Left lung (tissue), 10 donors: ENCODE measurements around the gene CHRFAM7A. TPM values are rescaled to one million over a fixed set of nuclear protein-coding genes. Genes with fewer than 3 reads are reported as not detected.
"Not testable (repeated sequence)": the region's sequence is repeated elsewhere in the genome, so short reads cannot be mapped to it uniquely, and the experiment has no call there.

Source experiments
- ATAC-seq: fragments of 200-7000 bp; cut with Tn5 transposase; one replicate; pipeline ENCODE4 v1.9.1; 2020; ENCODE audit warnings: moderate library complexity
- DNase-seq, 4 donors: peaks; one replicate each; pipeline ENCODE4 v3.0.0-alpha.2; 2013 to 2020
- H3K27ac ChIP-seq, 2 donors: fragments of 200-600 bp; sonication (generic) in 1 of 2; one replicate each; pipeline versions ENCODE4 v1.5.0 to v1.8.0; 2020 to 2021
- H3K27me3 ChIP-seq, 2 donors: fragments of 200-600 bp; sonication (generic) in 1 of 2; one replicate each; pipeline versions ENCODE4 v1.5.0 to v1.8.0; 2020 to 2021
- H3K36me3 ChIP-seq, 2 donors: fragments of 200-600 bp; sonication (generic) in 1 of 2; one replicate each; pipeline versions ENCODE4 v1.5.0 to v1.8.0; 2020 to 2021
- H3K4me1 ChIP-seq, 2 donors: fragments of 200-600 bp; one replicate each; pipeline ENCODE4 v1.8.0; 2021
- H3K4me3 ChIP-seq, 2 donors: fragments of 200-600 bp; sonication (generic) in 1 of 2; one replicate each; pipeline versions ENCODE4 v1.5.0 to v1.8.0; 2020 to 2021; ENCODE audit warnings: mild to moderate bottlenecking in 1 of 2
- H3K9me3 ChIP-seq, 2 donors: fragments of 200-600 bp; sonication (generic) in 1 of 2; one replicate each; pipeline versions ENCODE4 v1.5.0 to v1.8.0; 2020 to 2021
- intact Hi-C, 2 donors: fragments of 100-400 bp; cut with DNase I; formaldehyde crosslinking; loops; one replicate each; pipeline versions ENCODE4 v1.11.2 to v1.14.2; 2022
- polyA plus RNA-seq, 6 donors: library from polyadenylated mRNA; unstranded; fragments of 120-200 nt; gene quantifications; one replicate each; pipeline ENCODE4 v1.2.1, GENCODE V29; 2013; ENCODE audit not compliant: insufficient read length in 6 of 6
- total RNA-seq, 2 donors: library from RNA; stranded (reverse); fragmentation: NEBNext Ultra II Directional; extraction: Animal tissue kit (Norgen Biotek cat#: 25700); gene quantifications; one replicate each; pipeline ENCODE4 v1.2.1, GENCODE V29; 2021
- donor health status: DM: no; HTN: yes; CAD: no.
- donor health status: DM: no; HTN: no; CAD: no.

CHRFAM7A gene
- total and polyA plus RNA-seq, 8 donors = 2.8 to 8.1 (median 5.1) TPM

GRCh38 chr15:30310575-30310974 lies 82.8 kb downstream of the CHRFAM7A start:
- H3K4me1 ChIP-seq, DNase-seq, H3K27me3 ChIP-seq, H3K9me3 ChIP-seq, H3K36me3 ChIP-seq, H3K4me3 ChIP-seq, intact Hi-C loops, H3K27ac ChIP-seq: not testable (repeated sequence)
- peak; percentile 37 for ATAC-seq

Other genes starting within 250 kb of the CHRFAM7A start
- gene GOLGA8R, start 20.7 kb upstream of the CHRFAM7A start, total RNA-seq = 1 to 10 TPM; 2.6 to 4.0 TPM
- 10 to 100 TPM; 10.2 to 15.5 (median 11.8) TPM for gene GOLGA8R, start 20.7 kb upstream of the CHRFAM7A start, polyA plus RNA-seq
- 1 to 10 TPM in 1 of 2 donors, under 1 TPM in 1; 0.52 to 1.8 TPM for gene GOLGA8Q, start 158.5 kb upstream of the CHRFAM7A start, total RNA-seq
- 1 to 10 TPM; 1.8 to 8.0 (median 2.3) TPM for gene GOLGA8Q, start 158.5 kb upstream of the CHRFAM7A start, polyA plus RNA-seq
- gene GOLGA8H, start 210.5 kb upstream of the CHRFAM7A start, total RNA-seq = 1 to 10 TPM in 1 of 2 donors, under 1 TPM in 1; 0.55 to 1.1 TPM
- 1 to 10 TPM; 1.3 to 2.4 (median 2.1) TPM for gene GOLGA8H, start 210.5 kb upstream of the CHRFAM7A start, polyA plus RNA-seq